GM13976 (cell line): ENCODE results near the gene CARD6.
A peak's percentile ranks its signal among the peaks of the same experiment; 100 is the strongest.

ENCODE experiments used
- DNase-seq: peaks from one replicate; pipeline ENCODE4 v3.0.0; 2012; ENCODE audit warnings: low spot score
- in situ Hi-C: fragments of 300-500 bp; cut with MboI; formaldehyde crosslinking; loops from one replicate; pipeline ENCODE4 v1.12.0; 2022; ENCODE audit warnings: low sequenced_read_pairs, mixed read lengths, inconsistent platforms; ENCODE audit not compliant: unreplicated experiment
- TF ChIP-seq, protein P1 (sequence below): IDR thresholded peaks from 2 replicates; pipeline ENCODE4 v1.5.1; 2012; ENCODE audit warnings: borderline replicate concordance, mild to moderate bottlenecking; ENCODE audit not compliant: insufficient read depth; ENCODE audit errors: extremely low read depth, missing control alignments, control extremely low read depth

The CARD6 gene

DNA sequence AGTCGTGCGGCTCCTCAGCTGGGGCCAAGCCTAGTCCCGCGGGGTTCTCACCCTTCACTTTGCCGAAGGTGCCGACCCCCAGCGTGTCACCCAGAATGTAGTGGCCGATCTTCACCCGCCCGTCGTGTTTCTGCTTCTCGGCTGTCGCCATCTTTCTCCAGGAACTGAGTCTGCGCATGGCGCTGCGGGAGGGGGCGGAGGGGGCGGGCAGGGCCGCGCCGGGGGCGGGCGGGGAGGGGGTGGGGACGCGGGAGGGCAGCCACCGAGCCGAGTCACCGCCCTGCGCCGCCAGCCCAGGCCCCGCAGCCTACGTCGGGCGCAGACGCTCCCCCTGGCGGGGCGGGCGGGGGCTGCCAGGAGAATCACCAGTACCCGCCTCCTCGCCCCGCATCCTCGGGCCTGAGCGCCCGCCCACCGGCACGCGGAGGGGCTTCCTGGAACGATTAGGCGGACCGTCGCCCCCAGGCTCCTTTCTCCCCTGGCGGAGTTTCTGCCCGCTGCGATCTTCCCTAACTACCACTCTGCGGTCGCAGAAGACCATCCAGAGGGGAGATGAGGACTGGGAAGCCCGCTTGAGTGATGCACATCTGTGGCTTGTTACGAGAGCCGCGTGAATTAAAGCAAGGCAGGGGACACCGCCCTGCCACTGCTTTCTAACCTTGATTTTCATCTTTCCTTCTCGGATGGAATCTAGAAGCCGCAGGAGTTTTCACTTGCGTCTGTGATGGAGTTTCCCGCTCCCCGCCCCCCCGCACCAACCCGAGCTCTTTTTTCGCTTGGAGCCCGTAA, 43.0 kb upstream of the CARD6 start, which contains the start of gene PRKAA1:
PRKAA1 (minus strand) TSS at position 363 of the 789 bp plus-strand sequence; CDS start at position 178, 185 bp downstream.
- in situ Hi-C loops: no loop called here
- TF ChIP-seq, protein P1, sequence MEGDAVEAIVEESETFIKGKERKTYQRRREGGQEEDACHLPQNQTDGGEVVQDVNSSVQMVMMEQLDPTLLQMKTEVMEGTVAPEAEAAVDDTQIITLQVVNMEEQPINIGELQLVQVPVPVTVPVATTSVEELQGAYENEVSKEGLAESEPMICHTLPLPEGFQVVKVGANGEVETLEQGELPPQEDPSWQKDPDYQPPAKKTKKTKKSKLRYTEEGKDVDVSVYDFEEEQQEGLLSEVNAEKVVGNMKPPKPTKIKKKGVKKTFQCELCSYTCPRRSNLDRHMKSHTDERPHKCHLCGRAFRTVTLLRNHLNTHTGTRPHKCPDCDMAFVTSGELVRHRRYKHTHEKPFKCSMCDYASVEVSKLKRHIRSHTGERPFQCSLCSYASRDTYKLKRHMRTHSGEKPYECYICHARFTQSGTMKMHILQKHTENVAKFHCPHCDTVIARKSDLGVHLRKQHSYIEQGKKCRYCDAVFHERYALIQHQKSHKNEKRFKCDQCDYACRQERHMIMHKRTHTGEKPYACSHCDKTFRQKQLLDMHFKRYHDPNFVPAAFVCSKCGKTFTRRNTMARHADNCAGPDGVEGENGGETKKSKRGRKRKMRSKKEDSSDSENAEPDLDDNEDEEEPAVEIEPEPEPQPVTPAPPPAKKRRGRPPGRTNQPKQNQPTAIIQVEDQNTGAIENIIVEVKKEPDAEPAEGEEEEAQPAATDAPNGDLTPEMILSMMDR: peak; percentile 76
- DNase-seq: peak; percentile 92

DNA sequence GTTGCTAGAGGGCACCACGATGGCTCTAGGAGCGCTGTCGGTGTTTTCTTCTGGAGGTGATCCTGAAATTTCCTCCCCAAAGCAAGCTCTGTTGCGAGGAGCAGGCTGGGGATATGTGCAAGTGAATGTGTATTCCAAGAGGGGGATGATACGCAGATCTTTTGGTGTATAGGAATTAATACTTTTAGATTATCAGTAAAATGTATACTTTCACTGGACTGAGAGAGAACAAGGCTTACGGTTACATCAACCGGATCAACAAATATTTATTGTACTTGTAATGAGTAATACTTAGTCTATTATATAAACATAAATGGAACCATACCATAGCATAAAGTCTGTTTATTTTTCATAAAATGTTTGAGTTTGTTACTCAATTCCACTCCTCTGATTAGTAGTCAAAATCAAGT, 42.4 kb upstream of the CARD6 start:
- TF ChIP-seq, protein P1: no peak
- no peak for DNase-seq
- in situ Hi-C loops: no loop called here

DNA sequence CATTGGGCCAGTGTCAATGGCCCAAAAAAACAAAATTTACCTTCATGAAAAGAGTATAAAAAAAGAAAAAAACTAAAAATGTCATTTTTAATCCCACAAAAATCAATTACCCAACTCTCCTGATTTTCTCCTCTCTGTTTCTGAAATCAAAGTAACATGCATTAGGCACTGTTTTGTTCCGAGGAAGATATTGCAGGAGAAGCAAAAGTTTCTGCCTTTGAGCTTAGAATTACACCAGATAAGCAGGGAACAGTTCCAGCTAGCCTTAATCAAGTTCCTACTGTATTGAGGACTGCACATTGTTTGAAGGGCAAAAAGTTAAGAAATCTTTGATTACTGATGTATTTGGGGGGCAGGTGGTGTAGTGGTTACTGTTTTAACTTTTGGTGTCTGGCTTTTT, 41.9 kb upstream of the CARD6 start:
- TF ChIP-seq, protein P1: no peak
- DNase-seq: no peak
- in situ Hi-C loops: no loop called here

DNA sequence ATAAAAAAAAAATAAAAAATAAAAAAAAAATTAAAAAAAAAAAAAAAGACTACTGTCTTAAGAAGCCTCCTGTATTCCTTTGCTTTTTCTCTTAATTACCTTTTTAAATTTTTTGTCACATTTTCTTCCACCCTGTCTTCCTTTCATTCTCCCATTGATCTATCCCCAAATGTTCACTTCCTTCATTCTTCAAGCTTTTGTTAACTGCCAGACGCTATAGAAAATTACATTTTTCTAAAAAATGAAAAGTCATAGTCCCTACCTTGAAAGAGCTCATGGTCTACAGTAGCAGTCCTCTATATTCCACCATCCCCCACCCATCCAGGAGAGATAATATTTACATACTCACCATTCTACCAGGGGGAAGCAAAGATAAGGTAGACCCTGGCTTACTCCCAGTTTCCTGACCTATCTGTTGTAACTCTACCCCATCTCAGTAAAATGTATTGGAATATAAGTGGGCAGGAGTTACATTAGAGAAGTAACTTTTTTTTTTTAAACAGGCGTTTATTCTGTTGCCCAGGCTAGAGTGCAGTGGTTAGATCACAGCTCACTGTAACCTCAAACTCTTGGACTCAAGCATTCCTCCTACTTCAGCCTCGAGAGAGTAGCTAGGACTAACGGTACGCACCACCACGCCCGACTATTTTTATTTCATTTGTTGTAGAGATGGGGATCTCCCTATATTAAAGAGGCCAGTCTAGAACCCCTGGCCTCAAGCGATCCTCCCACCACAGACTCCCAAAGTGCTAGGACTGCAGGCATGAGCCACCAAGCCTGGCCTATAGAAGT, 39.2 kb upstream of the CARD6 start:
- in situ Hi-C loops: no loop called here
- no peak for DNase-seq
- TF ChIP-seq, protein P1: no peak

DNA sequence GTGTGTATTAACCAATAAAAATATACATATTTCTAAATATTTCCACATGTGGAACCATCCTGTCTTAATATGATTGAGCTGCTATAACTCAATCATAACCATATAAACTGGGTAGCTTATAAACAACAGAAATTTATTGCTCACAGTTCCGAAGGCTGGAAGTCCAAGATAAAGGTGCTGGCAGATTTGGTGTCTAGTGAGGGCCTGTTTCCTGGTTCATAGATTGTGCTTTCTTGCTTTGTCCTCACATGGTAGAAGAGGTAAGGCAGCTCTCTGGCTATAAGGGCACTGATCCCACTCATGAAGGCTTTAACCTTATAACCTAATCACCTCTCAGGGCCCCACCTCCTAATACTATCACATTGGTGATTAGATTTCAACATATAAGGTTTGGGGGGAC, 29.0 kb upstream of the CARD6 start:
- DNase-seq: no peak
- TF ChIP-seq, protein P1: no peak
- in situ Hi-C loops: no loop called here

DNA sequence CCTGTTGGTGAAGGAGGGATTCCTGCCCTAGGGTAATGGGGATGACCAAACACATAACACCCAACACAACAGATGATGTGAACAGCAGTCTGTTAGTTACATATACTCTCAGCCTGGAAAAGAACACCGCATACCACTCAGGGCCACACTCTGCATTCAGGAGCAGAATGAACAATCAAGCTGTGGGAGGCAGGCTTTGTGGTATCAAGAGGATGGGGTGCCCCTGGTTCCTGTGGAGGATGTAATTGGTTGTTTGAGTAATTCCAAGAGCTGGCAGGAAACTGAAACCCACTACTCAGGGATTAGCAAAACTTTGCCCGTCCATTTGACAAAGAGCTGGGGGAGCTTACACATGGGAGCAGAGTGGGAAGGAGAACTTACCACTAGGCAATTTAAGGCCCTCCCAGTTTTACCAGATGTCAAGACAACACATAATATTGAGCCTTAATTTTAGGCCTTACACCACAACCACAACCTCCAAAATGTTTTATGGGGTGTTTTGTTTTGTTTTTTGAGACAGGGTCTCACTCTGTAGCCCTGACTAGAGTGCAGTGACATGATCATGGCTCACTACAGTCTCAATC, 27.4 kb upstream of the CARD6 start:
- no peak for DNase-seq
- in situ Hi-C loops: no loop called here
- TF ChIP-seq, protein P1: no peak
